Naive B cell (primary cell): ENCODE results near the gene RALGAPA2. TPM values are rescaled to one million over a fixed set of nuclear protein-coding genes. Genes with fewer than 3 reads are reported as not detected.

Experiments used
- ATAC-seq, 2 donors: fragments of 150-1000 bp; cut with Tn5 transposase; 2 replicates each; pipeline ENCODE4 v1.10.0; 2021; ENCODE audit warnings: low read depth in 2 of 2, mild to moderate bottlenecking in 2 of 2, moderate library complexity in 2 of 2
- DNase-seq: peaks from one replicate; pipeline ENCODE4 v3.0.0; 2022
- H3K27ac Mint-ChIP-seq, 6 donors: one replicate each; pipeline ENCODE4 v1.8.0; 2020 to 2022; ENCODE audit warnings: mild to moderate bottlenecking in 6 of 6, mixed read lengths in 6 of 6, moderate library complexity in 5 of 6, inconsistent platforms in 2 of 6
- H3K27me3 Mint-ChIP-seq, 3 donors: one replicate each; pipeline ENCODE4 v1.8.0; 2021 to 2022; ENCODE audit warnings: mixed read lengths in 3 of 3, mild to moderate bottlenecking in 1 of 3
- H3K36me3 Mint-ChIP-seq, 2 donors: one replicate each; pipeline ENCODE4 v1.8.0; 2020 to 2022; ENCODE audit warnings: mixed read lengths in 2 of 2, inconsistent platforms in 1 of 2, mild to moderate bottlenecking in 1 of 2
- H3K4me1 Mint-ChIP-seq, 3 donors: one replicate each; pipeline ENCODE4 v1.8.0; 2020 to 2022; ENCODE audit warnings: mixed read lengths in 3 of 3, inconsistent platforms in 1 of 3, mild to moderate bottlenecking in 1 of 3, moderate library complexity in 1 of 3
- H3K4me3 Mint-ChIP-seq, 8 donors: one replicate each; pipeline ENCODE4 v1.8.0; 2020 to 2022; ENCODE audit warnings: mild to moderate bottlenecking in 8 of 8, mixed read lengths in 8 of 8, moderate library complexity in 8 of 8, inconsistent platforms in 2 of 8
- H3K9me3 Mint-ChIP-seq, 7 donors: one replicate each; pipeline ENCODE4 v1.8.0; 2020 to 2022; ENCODE audit warnings: mixed read lengths in 7 of 7, mild to moderate bottlenecking in 5 of 7, inconsistent platforms in 2 of 7, moderate library complexity in 1 of 7
- polyA plus RNA-seq, 6 donors: library from polyadenylated mRNA; unstranded; fragments of 300-500 nt; fragmentation: Illumina TruSeq; gene quantifications; one replicate each; pipeline ENCODE4 v1.2.3, GENCODE V29; 2021; ENCODE audit warnings: low read depth in 6 of 6

The RALGAPA2 gene
- polyA plus RNA-seq, 6 donors from 2014 or later = 3.6 to 7.3 (median 5.5) TPM

DNA sequence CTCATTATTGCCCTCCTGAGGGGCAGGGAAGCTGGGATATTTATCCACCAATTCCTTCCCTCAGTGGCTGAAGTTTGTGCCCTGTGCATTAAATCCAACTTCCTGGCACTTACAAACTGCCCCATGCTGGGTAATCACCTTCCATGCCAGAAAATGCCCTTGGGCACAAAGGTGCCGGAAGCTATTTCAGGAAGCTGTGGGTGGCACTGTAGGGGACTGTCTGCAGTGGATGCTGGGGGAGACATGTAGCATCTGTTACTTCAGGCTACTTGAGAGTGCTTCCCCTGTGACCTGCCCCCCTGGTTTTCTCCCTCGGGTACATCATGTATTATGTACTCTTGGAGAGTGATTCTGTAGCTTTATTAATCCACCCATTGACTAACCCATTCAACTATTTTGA, 24.7 kb upstream of the RALGAPA2 start:
- ATAC-seq (peak; percentile 52 to 55), DNase-seq (no peak)
- Mint-ChIP-seq H3K4me3 (no peak overlapping the region), H3K9me3 (no peaks in the 10 kb centered on the region), H3K36me3 (no peaks in the 10 kb centered on the region), H3K27me3 (no peaks in the 10 kb centered on the region), H3K27ac (peak overlapping the region in 1 of 6 donors; percentile 21), H3K4me1 (peaks cover 20 to 29% (median 23%) of the 10 kb centered on the region in 3 donors)

GRCh38 chr20:20736303-20736702, 23.9 kb upstream of the RALGAPA2 start:
- Mint-ChIP-seq H3K27me3 (no peaks in the 10 kb centered on the region), H3K4me1 (peaks cover 20 to 29% (median 23%) of the 10 kb centered on the region in 3 donors), H3K4me3 (peak overlapping the region in 1 of 8 donors; percentile 72), H3K9me3 (no peaks in the 10 kb centered on the region), H3K27ac (peak overlapping the region in 1 of 6 donors; percentile 44), H3K36me3 (no peaks in the 10 kb centered on the region)
- no peak for DNase-seq
- ATAC-seq = no peak

GRCh38 chr20:20734475-20734948, 22.1 kb upstream of the RALGAPA2 start:
- Mint-ChIP-seq H3K27ac (peak overlapping the region in 5 of 6 donors; percentile 21 to 84 (median 52)), H3K4me1 (peaks cover 20 to 29% (median 23%) of the 10 kb centered on the region in 3 donors), H3K9me3 (no peaks in the 10 kb centered on the region), H3K27me3 (no peaks in the 10 kb centered on the region), H3K36me3 (no peaks in the 10 kb centered on the region), H3K4me3 (peak overlapping the region in 2 of 8 donors; percentile 15 to 53)
- ATAC-seq (peak; percentile 80 to 87), DNase-seq (peak; percentile 33)

DNA sequence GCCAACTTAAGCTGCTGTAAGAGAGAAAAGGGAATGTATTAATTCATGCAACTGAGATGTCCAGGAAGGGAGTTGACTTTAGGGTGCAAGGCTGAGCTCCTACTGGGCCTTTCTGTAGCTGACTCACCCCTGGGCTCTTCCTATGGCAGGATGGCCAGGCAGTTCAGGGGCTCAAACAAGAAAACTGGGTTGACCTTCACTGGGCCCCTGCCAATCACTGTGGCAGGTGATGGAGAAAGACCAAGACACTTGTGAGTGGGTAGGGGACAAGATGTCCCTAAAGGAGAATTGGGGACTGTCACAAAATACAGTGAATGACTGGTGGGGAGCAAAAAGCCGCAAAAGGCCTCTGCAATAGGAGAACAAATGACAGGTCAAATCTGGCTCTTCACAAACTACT, 21.5 kb upstream of the RALGAPA2 start:
- ATAC-seq (peak; percentile 11 to 15), DNase-seq (no peak)
- peak overlapping the region in 3 of 8 donors; percentile 15 to 65 (median 53) for H3K4me3 Mint-ChIP-seq
- H3K4me1 Mint-ChIP-seq = peaks cover 20 to 29% (median 23%) of the 10 kb centered on the region in 3 donors
- H3K27me3 Mint-ChIP-seq = no peaks in the 10 kb centered on the region
- peak overlapping the region in 5 of 6 donors; percentile 16 to 84 (median 51) for H3K27ac Mint-ChIP-seq
- no peaks in the 10 kb centered on the region for H3K9me3 Mint-ChIP-seq
- H3K36me3 Mint-ChIP-seq = no peaks in the 10 kb centered on the region

- Mint-ChIP-seq H3K36me3 (no peaks in the 10 kb centered on the region), H3K9me3 (no peaks in the 10 kb centered on the region), H3K27me3 (no peaks in the 10 kb centered on the region), H3K4me3 (no peak overlapping the region), H3K4me1 (peaks cover 19 to 29% (median 23%) of the 10 kb centered on the region in 3 donors), H3K27ac (peak overlapping the region in 1 of 6 donors; percentile 31)
- no peak for DNase-seq
- no peak for ATAC-seq
These were observed 20.2 kb upstream of the RALGAPA2 start for GRCh38 chr20:20732641-20733040.

DNA sequence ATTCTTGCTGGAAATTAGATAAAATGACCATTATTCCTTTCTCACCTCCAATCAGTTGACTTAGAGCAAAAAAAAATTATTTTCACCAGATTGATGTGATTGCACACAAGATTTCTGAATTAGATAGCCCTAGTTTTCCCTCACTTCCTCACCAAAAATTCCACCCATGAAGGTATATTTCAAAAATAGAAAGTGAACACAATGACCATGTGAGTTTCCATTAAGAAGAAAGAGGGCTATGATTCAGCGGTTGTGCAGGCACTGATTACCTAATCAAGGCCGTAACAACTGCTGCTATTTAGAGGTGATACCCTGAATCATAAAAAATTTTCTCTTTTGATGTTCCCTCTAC, 19.5 kb upstream of the RALGAPA2 start:
- H3K4me3 Mint-ChIP-seq = peak overlapping the region in 1 of 8 donors; percentile 42
- no peak overlapping the region for H3K27ac Mint-ChIP-seq

GRCh38 chr20:20731000-20731944, 18.8 kb upstream of the RALGAPA2 start:
- Mint-ChIP-seq H3K36me3 (no peaks in the 10 kb centered on the region), H3K9me3 (no peaks in the 10 kb centered on the region), H3K27me3 (peaks cover 0 to under 1% (median 0%) of the 10 kb centered on the region in 3 donors), H3K4me3 (peak overlapping the region in 1 of 8 donors; percentile 42), H3K4me1 (peaks cover 10 to 19% (median 13%) of the 10 kb centered on the region in 3 donors), H3K27ac (no peak overlapping the region)
- no peak for DNase-seq
- ATAC-seq = no peak

More for the DNA sequence above, 19.5 kb upstream of the RALGAPA2 start:
- DNase-seq (no peak), ATAC-seq (no peak)
- H3K36me3 Mint-ChIP-seq = no peaks in the 10 kb centered on the region
- no peaks in the 10 kb centered on the region for H3K9me3 Mint-ChIP-seq
- H3K27me3 Mint-ChIP-seq = no peaks in the 10 kb centered on the region
- peaks cover 14 to 24% (median 17%) of the 10 kb centered on the region in 3 donors for H3K4me1 Mint-ChIP-seq

GRCh38 chr20:20729563-20729962, 17.1 kb upstream of the RALGAPA2 start:
- H3K4me3 Mint-ChIP-seq = no peak overlapping the region

DNA sequence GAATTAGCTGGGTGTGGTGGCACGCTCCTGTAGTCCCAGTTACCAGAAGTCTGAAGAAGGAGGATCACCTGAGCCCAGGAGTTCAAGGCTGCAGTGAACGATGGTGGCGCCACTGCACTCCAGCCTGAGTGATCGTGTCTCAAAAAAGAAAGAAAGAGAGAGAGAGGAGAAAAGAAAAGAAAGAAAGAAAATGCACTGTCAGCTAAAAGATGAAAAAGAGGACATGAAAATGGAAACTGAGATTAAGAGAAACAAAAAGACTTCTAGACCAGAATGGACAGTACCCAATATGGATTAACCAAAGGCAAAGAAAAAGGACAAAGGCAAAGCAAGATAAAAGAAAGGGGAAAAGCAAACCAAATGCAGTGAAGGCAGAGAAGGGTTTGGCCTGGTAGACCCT, 9.0 kb upstream of the RALGAPA2 start:
- DNase-seq = no peak
- peaks cover 0 to 6% (median 0%) of the 10 kb centered on the region in 3 donors for H3K27me3 Mint-ChIP-seq
- no peak overlapping the region for H3K4me3 Mint-ChIP-seq
- no peaks in the 10 kb centered on the region for H3K36me3 Mint-ChIP-seq
- H3K4me1 Mint-ChIP-seq = no peaks in the 10 kb centered on the region
- H3K27ac Mint-ChIP-seq = no peak overlapping the region
- H3K9me3 Mint-ChIP-seq = no peaks in the 10 kb centered on the region
- ATAC-seq = no peak

More at GRCh38 chr20:20729563-20729962, 17.1 kb upstream of the RALGAPA2 start:
- no peak for DNase-seq
- Mint-ChIP-seq H3K9me3 (no peaks in the 10 kb centered on the region), H3K4me1 (peaks cover 8 to 14% (median 9%) of the 10 kb centered on the region in 3 donors), H3K27me3 (peaks cover 0 to 6% (median 0%) of the 10 kb centered on the region in 3 donors), H3K36me3 (no peaks in the 10 kb centered on the region), H3K27ac (no peak overlapping the region)
- ATAC-seq = no peak

GRCh38 chr20:20720158-20720557, 7.7 kb upstream of the RALGAPA2 start:
- Mint-ChIP-seq H3K36me3 (no peaks in the 10 kb centered on the region), H3K4me3 (no peak overlapping the region), H3K27ac (no peak overlapping the region), H3K9me3 (no peaks in the 10 kb centered on the region), H3K4me1 (no peaks in the 10 kb centered on the region), H3K27me3 (peaks cover 0 to 4% (median 0%) of the 10 kb centered on the region in 3 donors)
- DNase-seq = no peak
- no peak for ATAC-seq

DNA sequence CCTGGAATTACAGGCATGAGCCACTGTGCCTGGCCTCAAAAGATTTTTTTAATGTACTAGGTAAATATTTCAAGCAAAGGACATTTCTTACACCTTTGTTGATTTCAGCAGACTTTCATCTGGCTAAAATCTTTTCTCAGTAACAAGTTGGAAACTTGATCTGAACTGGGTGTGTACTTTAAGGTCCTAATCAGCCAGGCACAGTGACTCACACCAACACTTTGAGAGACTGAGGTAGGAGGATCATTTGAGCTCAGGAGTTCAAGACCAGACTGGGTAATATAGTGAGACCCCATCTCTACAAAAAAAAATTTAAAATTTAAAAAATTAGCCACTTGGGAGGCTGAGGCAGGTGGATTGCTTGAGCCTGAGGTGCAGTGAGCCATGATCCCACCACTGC, 7.0 kb upstream of the RALGAPA2 start:
- ATAC-seq (no peak), DNase-seq (no peak)
- Mint-ChIP-seq H3K9me3 (no peaks in the 10 kb centered on the region), H3K36me3 (no peaks in the 10 kb centered on the region), H3K4me1 (no peaks in the 10 kb centered on the region), H3K27ac (no peak overlapping the region), H3K4me3 (no peak overlapping the region), H3K27me3 (peaks cover 0 to 4% (median 0%) of the 10 kb centered on the region in 3 donors)

GRCh38 chr20:20713244-20713765, 861 bp upstream of the RALGAPA2 start:
- Mint-ChIP-seq H3K4me3 (peak overlapping the region; percentile 85 to 97 (median 92)), H3K9me3 (peaks cover 0 to 3% (median 0%) of the 10 kb centered on the region in 7 donors), H3K36me3 (no peaks in the 10 kb centered on the region), H3K27ac (peak overlapping the region in 3 of 6 donors; percentile 54 to 96 (median 90)), H3K27me3 (peaks cover 0 to 4% (median 0%) of the 10 kb centered on the region in 3 donors), H3K4me1 (peaks cover 18 to 30% (median 24%) of the 10 kb centered on the region in 3 donors)
- no peak for DNase-seq
- ATAC-seq = no peak

DNA sequence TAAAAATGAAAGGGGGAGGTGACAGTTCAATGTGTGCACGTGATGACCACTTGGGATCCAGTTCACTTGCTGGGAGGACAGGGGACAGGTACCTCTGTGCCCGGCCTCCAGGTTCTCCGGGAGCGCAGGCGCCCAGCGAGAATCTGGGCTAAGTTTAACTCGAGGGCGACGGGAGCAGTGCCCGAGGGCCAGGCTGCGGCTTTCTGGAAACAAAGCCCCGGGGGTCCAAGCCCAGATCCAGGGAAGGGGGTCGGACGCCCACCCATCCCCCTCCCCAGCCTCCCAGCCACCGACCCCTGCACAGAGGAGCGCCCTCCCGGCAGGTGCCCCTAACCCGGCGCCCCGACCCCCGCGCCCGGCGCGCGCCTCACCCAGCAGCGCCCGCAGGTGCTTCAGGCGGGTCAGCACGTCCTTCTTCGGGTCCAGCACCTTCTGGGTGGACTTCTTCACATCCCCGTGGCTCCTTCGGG, 405 bp downstream of the RALGAPA2 start:
- no peak for DNase-seq

More for the DNA sequence above, 405 bp downstream of the RALGAPA2 start:
- peaks cover 0 to 4% of the 10 kb centered on the region in 2 donors for H3K36me3 Mint-ChIP-seq
- H3K27ac Mint-ChIP-seq = peak overlapping the region in 3 of 6 donors; percentile 83 to 97 (median 95)
- H3K4me3 Mint-ChIP-seq = peak overlapping the region; percentile 85 to 98 (median 96)
- ATAC-seq = peak; percentile 0
- peaks cover 0 to 3% (median 0%) of the 10 kb centered on the region in 7 donors for H3K9me3 Mint-ChIP-seq
- H3K27me3 Mint-ChIP-seq = peaks cover 0 to 4% (median 0%) of the 10 kb centered on the region in 3 donors
- H3K4me1 Mint-ChIP-seq = peaks cover 24 to 30% (median 26%) of the 10 kb centered on the region in 3 donors
